Naive thymus-derived CD8-positive, alpha-beta T cell (primary cell): ENCODE results near the gene CNEP1R1. TPM values are rescaled to one million over a fixed set of nuclear protein-coding genes. Genes with fewer than 3 reads are reported as not detected.

Experiments
- ATAC-seq, 2 donors: fragments of 150-1000 bp; cut with Tn5 transposase in 1 of 2; sonication (Bioruptor Pico), chemical (Tn5 transposase) in 1 of 2; 1 replicate in 1 of 2; 2 replicates in 1 of 2; pipeline ENCODE4 v1.10.0; 2021; ENCODE audit warnings: mild to moderate bottlenecking in 2 of 2, moderate library complexity in 2 of 2
- POLR2A ChIA-PET: fragments of 350-600 bp; sonication (Branson Sonifier 250); formaldehyde crosslinking; loops from one replicate; lab custom pipeline; 2021; ENCODE audit warnings: antibody characterized with exemption; lab: Charles Lee
- DNase-seq, 10 donors: peaks; one replicate each; pipeline versions ENCODE4 v3.0.0 to v3.0.0-alpha.2; 2020 to 2022
- H3K27ac Mint-ChIP-seq, 10 donors: one replicate each; pipeline ENCODE4 v1.8.0; 2020 to 2022; ENCODE audit warnings: mild to moderate bottlenecking in 10 of 10, mixed read lengths in 10 of 10, moderate library complexity in 4 of 10, inconsistent platforms in 1 of 10
- H3K27me3 Mint-ChIP-seq, 5 donors: one replicate each; pipeline ENCODE4 v1.8.0; 2021 to 2022; ENCODE audit warnings: mixed read lengths in 5 of 5
- H3K36me3 Mint-ChIP-seq, 3 donors: one replicate each; pipeline ENCODE4 v1.8.0; 2020 to 2022; ENCODE audit warnings: mixed read lengths in 3 of 3, mild to moderate bottlenecking in 2 of 3, inconsistent platforms in 1 of 3
- H3K4me1 Mint-ChIP-seq, 4 donors: one replicate each; pipeline ENCODE4 v1.8.0; 2021 to 2022; ENCODE audit warnings: mixed read lengths in 4 of 4
- H3K4me3 Mint-ChIP-seq, 10 donors: one replicate each; pipeline ENCODE4 v1.8.0; 2020 to 2022; ENCODE audit warnings: mild to moderate bottlenecking in 10 of 10, mixed read lengths in 10 of 10, moderate library complexity in 6 of 10, inconsistent platforms in 1 of 10
- H3K9me3 Mint-ChIP-seq, 9 donors: one replicate each; pipeline ENCODE4 v1.8.0; 2020 to 2022; ENCODE audit warnings: mixed read lengths in 9 of 9, mild to moderate bottlenecking in 3 of 9, inconsistent platforms in 1 of 9, moderate library complexity in 1 of 9
- polyA plus RNA-seq, 3 donors: library from polyadenylated mRNA; unstranded; fragments of 300-500 nt; fragmentation: Illumina TruSeq; gene quantifications; one replicate each; pipeline ENCODE4 v1.2.3, GENCODE V29; 2021
- total RNA-seq, 8 experiments: library from RNA in 2 of 8; stranded (reverse) in 2 of 8; gene quantifications; one replicate each; pipeline ENCODE4 v1.2.3 and lab custom pipeline; 2021 to 2026

The CNEP1R1 gene, protein sequence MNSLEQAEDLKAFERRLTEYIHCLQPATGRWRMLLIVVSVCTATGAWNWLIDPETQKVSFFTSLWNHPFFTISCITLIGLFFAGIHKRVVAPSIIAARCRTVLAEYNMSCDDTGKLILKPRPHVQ
- total RNA-seq (10 to 100 TPM; 29.6 to 32.7 TPM), polyA plus RNA-seq (10 to 100 TPM; 10.8 to 20.6 (median 12.3) TPM), total RNA-seq (lab: John Stamatoyannopoulos, UW) (11.3 to 26.8 (median 17.2) reads per million in 6 experiments)

DNA sequence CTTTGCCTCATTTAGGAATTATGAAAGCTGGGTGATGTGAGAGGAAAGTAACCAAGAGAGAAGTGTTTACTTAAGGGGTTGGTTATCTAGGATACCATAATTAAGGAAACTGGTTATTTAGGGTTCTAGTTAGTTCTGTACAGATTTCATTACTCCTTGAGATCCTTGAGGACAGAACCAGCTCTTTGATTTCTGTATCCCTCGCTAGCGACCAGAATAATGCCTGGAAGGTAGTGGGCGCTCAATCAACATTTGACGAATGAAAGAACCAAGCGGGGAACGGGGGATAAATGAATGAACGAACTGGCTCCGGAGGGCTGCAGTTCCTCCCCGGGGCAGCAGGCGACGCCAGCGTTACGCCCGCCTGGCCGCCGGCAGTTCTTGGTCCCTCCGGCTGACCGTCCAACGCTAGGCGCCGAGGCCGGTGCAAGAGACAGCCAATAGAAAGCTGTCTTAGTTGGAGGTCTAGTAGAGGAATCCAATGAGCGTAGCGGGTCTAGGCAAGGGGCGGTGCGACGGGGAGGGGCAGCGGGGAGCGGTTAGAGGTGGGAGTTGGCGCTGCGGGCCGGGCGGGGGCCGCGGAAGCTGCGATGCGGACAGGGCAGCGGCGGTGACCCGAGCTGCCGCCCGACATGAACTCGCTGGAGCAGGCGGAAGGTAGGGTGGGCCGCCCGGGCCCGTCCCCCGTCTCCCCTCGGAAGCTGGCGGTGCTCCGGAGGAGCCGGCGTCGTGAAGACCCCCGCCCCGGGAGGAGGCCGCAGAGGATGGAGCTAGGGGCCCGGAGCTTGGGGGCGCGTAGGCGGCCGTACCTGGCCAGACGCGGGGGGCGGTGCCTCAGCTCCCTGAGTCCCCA is at the start of gene CNEP1R1:
CNEP1R1 (plus strand) TSS at position 542 of the 853 bp plus-strand sequence; CDS start at position 633, 91 bp downstream.
- peak; percentile 81 to 98 (median 93) for DNase-seq
- POLR2A ChIA-PET: interaction anchor here (0.9 to 2.5 kb wide), 9 partner anchors 41 to 642 kb away, joined by 3 to 29 read pairs (median 4); partner anchors contain the start of genes HEATR3 and TENT4B
- no peaks in the 10 kb centered on the region for H3K9me3 Mint-ChIP-seq
- ATAC-seq: peak; percentile 93 to 96
- peak within 1 kb of the TSS; percentile 92 to 99 (median 96) for H3K4me3 Mint-ChIP-seq
- H3K4me1 Mint-ChIP-seq: peaks cover 6 to 36% (median 22%) of the 10 kb centered on the region in 4 donors
- no peaks in the 10 kb centered on the region for H3K27me3 Mint-ChIP-seq
- peaks cover 0 to 22% (median 0%) of the 10 kb centered on the region in 3 donors for H3K36me3 Mint-ChIP-seq
- peak within 1 kb of the TSS; percentile 86 to 97 (median 94) for H3K27ac Mint-ChIP-seq

DNA sequence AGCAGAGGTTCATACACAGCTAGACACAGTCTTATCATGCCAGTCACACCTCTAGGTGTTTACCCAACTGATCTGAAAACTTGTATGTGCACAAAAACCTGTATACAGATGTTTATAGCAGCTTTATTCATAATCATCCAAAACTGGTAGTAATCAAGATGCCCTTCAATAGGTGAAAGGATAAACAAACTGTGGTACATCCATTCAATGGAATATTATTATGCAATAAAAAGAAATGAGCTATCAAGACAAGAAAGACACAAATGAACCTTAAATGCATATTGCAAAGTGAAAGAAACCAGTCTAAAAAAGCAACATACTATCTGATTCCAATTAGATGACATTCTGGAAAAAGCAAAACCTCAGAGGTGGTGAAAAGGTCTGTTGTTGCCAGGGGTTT is 47.6 kb upstream of the CNEP1R1 start:
- DNase-seq (no peak), ATAC-seq (no peak)
- Mint-ChIP-seq H3K27me3 (peaks cover 0 to 12% (median 9%) of the 10 kb centered on the region in 5 donors), H3K4me1 (no peaks in the 10 kb centered on the region), H3K27ac (no peak overlapping the region), H3K36me3 (peaks cover 0 to 6% (median 0%) of the 10 kb centered on the region in 3 donors), H3K4me3 (no peak overlapping the region), H3K9me3 (peaks cover 0 to 7% (median 0%) of the 10 kb centered on the region in 9 donors)
- POLR2A ChIA-PET: no interaction called here

DNA sequence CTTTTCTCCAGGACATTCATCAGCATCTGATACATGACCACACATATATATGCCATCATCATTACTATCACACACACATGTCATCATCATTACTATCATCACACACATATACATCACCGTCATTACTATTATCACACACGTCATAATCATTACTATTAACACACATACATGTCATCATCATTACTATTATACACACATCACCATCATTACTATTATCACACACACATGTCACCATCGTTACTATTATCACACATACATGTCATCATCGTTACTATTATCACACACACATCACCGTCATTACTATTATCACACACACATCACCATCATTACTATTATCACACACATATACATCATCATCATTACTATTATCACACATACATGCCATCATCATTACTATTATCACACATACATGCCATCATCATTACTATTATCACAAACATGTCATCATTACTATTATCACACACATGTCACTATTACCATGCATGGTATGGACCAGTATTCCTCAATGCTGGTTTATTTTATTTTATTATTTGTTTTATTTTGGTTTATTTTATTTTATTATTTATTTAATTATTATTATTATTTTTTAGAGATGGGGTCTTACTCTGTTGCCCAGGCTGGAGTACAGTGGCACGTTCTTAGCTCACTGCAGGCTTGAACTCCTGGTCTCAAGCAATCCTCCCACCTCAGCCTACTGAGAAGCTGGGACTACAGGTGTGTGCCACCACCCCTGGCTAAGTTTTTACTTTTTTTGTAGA is 46.3 kb upstream of the CNEP1R1 start:
- peaks cover 0 to 6% (median 3%) of the 10 kb centered on the region in 5 donors for H3K27me3 Mint-ChIP-seq
- DNase-seq (no peak), ATAC-seq (no peak)
- H3K4me3 Mint-ChIP-seq: no peak overlapping the region
- H3K9me3 Mint-ChIP-seq: peaks cover 0 to 7% (median 0%) of the 10 kb centered on the region in 9 donors
- POLR2A ChIA-PET: no interaction called here
- no peaks in the 10 kb centered on the region for H3K4me1 Mint-ChIP-seq
- peaks cover 0 to 6% (median 0%) of the 10 kb centered on the region in 3 donors for H3K36me3 Mint-ChIP-seq
- no peak overlapping the region for H3K27ac Mint-ChIP-seq

DNA sequence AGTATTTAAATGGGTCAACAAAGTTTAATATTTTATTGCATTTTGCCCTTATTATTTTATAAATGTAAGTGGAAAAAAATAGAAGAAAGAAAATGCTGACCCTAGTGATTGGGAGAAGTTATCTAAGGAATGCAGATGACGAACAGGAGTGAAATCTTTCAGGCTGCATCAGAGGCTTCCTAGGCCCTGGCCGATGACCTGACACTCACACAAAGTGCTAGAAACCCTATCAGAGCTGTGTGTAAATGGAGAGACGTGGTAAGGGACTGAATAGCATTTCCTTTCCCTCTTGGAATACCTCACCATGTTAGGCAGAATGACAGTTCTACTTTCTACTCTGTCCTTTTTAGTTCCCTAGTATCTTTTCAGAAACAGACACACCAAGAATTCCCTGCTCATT is 44.9 kb upstream of the CNEP1R1 start:
- Mint-ChIP-seq H3K27ac (no peak overlapping the region), H3K4me1 (no peaks in the 10 kb centered on the region), H3K27me3 (peaks cover 0 to 6% (median 3%) of the 10 kb centered on the region in 5 donors), H3K36me3 (peaks cover 0 to 6% (median 0%) of the 10 kb centered on the region in 3 donors), H3K9me3 (peaks cover 0 to 7% (median 0%) of the 10 kb centered on the region in 9 donors), H3K4me3 (no peak overlapping the region)
- DNase-seq (no peak), ATAC-seq (no peak)
- POLR2A ChIA-PET: no interaction called here

DNA sequence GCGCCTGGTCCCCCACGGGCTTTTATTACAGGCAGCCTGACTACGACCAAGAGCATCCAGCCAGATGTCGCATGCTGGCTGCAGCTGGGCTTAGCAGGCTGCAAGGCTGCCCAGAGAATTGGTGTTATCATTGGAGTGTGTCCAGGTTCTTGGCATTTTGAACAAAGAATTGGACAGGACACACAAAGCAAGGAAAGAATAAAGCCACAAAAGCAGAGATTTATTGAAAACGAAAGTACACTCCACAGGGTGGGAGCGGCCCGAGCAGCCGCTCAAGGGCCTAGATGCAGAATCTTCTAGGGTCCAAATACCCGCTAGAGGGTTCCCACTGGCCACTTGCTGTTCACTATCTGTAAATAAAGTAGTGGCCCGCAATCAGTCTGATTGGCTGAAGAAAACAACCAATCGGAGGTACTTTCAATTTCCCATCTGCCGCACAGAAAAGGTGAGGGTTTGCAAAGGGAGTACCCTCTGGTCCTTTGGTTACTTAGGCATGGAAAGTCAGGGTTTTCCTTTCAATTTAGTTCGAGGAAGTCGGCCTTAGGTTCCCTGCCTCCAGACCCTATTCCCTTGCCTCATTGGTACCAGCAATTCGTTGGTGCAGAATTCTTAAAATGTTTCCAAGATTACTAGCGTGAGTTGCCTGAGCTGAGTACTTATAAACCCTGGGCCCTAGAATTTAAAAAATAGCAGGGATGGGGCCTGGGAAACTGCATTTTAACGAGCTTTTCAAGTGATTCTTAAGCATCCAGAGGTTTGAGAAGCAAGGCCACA is 38.5 kb upstream of the CNEP1R1 start:
- DNase-seq (no peak), ATAC-seq (no peak)
- H3K4me1 Mint-ChIP-seq: no peaks in the 10 kb centered on the region
- no peak overlapping the region for H3K27ac Mint-ChIP-seq
- peak overlapping the region in 1 of 10 donors; percentile 23 for H3K4me3 Mint-ChIP-seq
- H3K9me3 Mint-ChIP-seq: no peaks in the 10 kb centered on the region
- H3K36me3 Mint-ChIP-seq: no peaks in the 10 kb centered on the region
- peaks cover 0 to 5% (median 0%) of the 10 kb centered on the region in 5 donors for H3K27me3 Mint-ChIP-seq
- POLR2A ChIA-PET: no interaction called here

DNA sequence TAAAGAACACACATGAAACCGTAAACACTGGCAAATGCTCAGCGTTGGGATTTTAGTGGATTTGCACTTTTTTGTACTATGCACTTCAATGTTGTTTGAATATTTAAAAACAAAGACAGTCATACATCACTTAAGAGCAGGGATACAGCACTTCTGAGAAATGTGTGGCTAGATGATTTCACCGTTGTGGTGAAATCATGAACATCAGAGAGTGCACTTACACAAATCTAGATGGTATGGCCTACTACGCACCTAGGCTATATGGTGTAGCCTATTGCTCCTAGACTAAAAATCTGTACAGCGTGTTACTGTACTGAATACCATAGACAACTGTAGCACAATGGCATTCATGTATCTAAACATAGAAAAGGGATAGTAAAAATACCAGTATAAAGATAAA is 37.6 kb upstream of the CNEP1R1 start:
- Mint-ChIP-seq H3K36me3 (no peaks in the 10 kb centered on the region), H3K27me3 (peaks cover 0 to 5% (median 0%) of the 10 kb centered on the region in 5 donors), H3K9me3 (no peaks in the 10 kb centered on the region), H3K4me3 (no peak overlapping the region), H3K27ac (no peak overlapping the region), H3K4me1 (no peaks in the 10 kb centered on the region)
- ATAC-seq (no peak), DNase-seq (no peak)
- POLR2A ChIA-PET: no interaction called here

DNA sequence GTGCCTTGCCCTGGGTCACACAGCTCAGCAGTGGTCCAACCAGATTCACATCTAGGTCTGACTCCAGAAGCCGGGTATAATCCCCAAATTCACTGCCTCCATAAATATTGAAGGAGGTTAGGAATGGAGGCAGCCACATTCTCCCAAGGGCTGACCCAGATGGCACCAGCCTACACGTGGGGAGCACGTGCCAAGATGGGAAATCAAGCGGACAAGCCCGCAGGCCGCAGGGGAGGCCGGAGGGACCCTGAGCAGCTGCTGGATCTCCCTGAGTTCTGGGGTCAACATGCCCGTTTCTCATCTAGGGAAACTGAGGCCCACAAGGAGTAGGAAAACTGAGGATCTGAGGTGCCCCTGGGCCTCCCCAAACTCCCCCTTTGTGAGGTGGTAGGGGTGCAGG is 32.2 kb upstream of the CNEP1R1 start:
- DNase-seq (no peak), ATAC-seq (no peak)
- no peaks in the 10 kb centered on the region for H3K36me3 Mint-ChIP-seq
- no peak overlapping the region for H3K4me3 Mint-ChIP-seq
- H3K27ac Mint-ChIP-seq: no peak overlapping the region
- H3K9me3 Mint-ChIP-seq: no peaks in the 10 kb centered on the region
- POLR2A ChIA-PET: no interaction called here
- peaks cover 0 to 7% (median 1%) of the 10 kb centered on the region in 5 donors for H3K27me3 Mint-ChIP-seq
- H3K4me1 Mint-ChIP-seq: no peaks in the 10 kb centered on the region

DNA sequence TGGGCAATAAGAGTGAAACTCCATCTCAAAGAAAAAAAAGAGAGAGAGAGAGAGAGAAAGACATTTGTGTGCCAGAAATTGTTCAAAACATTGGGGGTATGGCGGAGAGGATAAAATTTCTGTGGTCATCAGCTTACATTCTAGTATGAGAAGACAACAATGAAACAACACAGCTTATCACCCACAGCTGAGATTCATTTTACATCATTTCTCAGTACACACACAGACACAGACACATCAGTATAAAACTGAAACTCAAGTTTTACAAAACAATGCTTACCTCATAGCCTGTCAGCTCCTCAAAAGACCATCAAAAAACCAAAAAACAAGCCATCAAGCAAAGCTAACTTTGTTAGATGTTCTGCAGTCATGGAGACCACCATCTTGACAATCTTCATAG is 31.4 kb upstream of the CNEP1R1 start:
- POLR2A ChIA-PET: no interaction called here
- no peak for DNase-seq
- Mint-ChIP-seq H3K36me3 (no peaks in the 10 kb centered on the region), H3K27ac (no peak overlapping the region), H3K4me3 (no peak overlapping the region), H3K27me3 (peaks cover 0 to 7% (median 1%) of the 10 kb centered on the region in 5 donors), H3K9me3 (no peaks in the 10 kb centered on the region), H3K4me1 (no peaks in the 10 kb centered on the region)
- no peak for ATAC-seq

DNA sequence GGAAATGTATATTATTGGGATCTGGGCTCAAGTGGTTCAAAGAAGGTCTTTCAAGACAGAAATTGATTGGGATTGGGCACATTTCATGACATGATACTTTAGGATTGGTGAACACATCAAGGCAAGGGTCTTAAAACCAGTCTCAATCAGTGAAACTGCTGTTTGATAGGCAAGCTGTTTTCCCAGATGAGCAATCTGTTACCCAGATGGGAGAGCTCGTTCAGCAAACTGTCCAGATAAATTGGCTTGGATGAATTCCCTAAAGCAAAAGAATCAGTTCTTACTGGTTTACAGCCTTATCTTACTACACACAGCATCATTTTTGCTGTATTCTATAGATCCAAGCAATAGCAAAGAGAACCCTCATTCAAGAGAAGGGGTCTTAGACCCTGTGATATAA is 31.0 kb upstream of the CNEP1R1 start:
- no peak overlapping the region for H3K27ac Mint-ChIP-seq
- H3K36me3 Mint-ChIP-seq: no peaks in the 10 kb centered on the region
- DNase-seq: no peak
- H3K27me3 Mint-ChIP-seq: peaks cover 0 to 9% (median 1%) of the 10 kb centered on the region in 5 donors
- no peaks in the 10 kb centered on the region for H3K4me1 Mint-ChIP-seq
- no peak for ATAC-seq
- no peak overlapping the region for H3K4me3 Mint-ChIP-seq
- POLR2A ChIA-PET: no interaction called here
- H3K9me3 Mint-ChIP-seq: no peaks in the 10 kb centered on the region

DNA sequence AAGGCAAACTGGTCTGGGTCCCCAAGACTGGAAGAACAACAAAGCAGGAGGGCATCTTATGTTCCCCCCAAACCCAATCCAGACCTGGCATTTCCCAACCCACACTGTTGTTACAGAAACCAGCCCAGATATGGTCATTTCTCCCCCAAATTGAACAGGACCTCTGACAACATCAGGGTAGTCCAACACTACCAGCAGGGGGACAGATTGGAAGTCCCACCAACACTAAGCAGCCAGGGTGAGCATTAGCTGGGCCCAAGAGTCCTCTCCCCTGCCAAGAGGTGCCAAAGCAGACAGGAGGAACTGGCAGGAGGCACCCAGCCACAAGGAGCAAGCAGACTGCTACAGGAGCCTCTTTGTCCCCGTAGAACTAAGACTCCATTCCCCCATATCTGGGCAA is 29.3 kb upstream of the CNEP1R1 start:
- Mint-ChIP-seq H3K36me3 (no peaks in the 10 kb centered on the region), H3K27ac (no peak overlapping the region), H3K4me3 (no peak overlapping the region), H3K27me3 (peaks cover 0 to 13% (median 1%) of the 10 kb centered on the region in 5 donors), H3K9me3 (no peaks in the 10 kb centered on the region), H3K4me1 (no peaks in the 10 kb centered on the region)
- no peak for DNase-seq
- POLR2A ChIA-PET: no interaction called here
- no peak for ATAC-seq

DNA sequence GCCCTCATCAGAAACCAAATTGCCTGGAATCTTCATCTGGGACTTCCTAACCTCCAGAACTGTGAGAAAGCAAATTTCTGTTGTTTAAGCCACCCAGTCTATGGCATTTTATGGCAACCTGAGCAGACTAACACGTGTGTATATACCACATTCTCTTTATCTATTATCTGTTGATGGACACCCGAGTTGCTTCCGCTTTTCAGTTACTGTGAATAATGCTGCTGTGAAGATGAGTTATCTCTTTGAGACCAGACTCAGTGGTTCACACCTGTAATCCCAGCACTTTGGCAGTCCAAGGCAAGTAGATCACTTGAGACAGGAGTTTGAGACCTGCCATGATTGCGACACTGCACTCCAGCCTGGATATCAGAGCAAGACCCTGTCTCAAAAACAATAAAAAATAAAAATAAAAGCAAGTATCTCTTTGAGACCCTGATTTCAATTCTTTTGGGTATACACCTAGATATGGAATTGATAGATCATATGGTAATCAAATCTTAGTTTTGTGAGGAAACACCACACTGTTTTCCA is 27.2 kb upstream of the CNEP1R1 start:
- Mint-ChIP-seq H3K4me1 (no peaks in the 10 kb centered on the region), H3K27ac (no peak overlapping the region), H3K9me3 (peaks cover 0 to under 1% (median 0%) of the 10 kb centered on the region in 9 donors), H3K36me3 (no peaks in the 10 kb centered on the region), H3K27me3 (peaks cover 4 to 15% (median 7%) of the 10 kb centered on the region in 5 donors), H3K4me3 (no peak overlapping the region)
- POLR2A ChIA-PET: no interaction called here
- DNase-seq: no peak
- no peak for ATAC-seq

DNA sequence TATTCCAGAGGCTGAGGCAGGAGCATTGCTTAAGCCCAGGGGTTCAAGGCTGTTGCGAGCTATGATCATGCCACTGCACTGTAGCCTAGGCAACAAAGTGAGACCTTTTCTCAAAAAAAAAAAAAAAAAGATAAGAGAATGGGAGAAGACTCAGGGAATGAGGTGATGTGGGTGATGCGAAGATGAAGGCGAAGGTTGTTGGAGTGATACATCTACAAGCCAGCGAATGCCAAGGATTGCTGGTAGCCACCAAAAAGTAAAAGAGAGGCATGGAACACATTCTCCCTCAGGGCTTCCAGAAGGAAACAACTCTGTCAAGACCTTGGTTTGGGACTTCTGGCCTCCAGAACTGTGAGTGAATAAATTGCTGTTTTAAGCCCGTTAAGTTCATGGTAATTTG is 26.0 kb upstream of the CNEP1R1 start:
- DNase-seq (no peak), ATAC-seq (no peak)
- Mint-ChIP-seq H3K4me1 (no peaks in the 10 kb centered on the region), H3K36me3 (no peaks in the 10 kb centered on the region), H3K4me3 (no peak overlapping the region), H3K27ac (peak overlapping the region in 1 of 10 donors; percentile 53), H3K27me3 (peaks cover 5 to 15% (median 9%) of the 10 kb centered on the region in 5 donors), H3K9me3 (peaks cover 0 to 2% (median 0%) of the 10 kb centered on the region in 9 donors)
- POLR2A ChIA-PET: no interaction called here
